ENCODE data around the gene CRTC2. TPM values are rescaled to one million over a fixed set of nuclear protein-coding genes. Genes with fewer than 3 reads are reported as not detected.

CRTC2 gene
- total and polyA plus RNA-seq, 9 of the 15 experiments (the other 6 are each of a cell fraction or from before 2014, with no cell fraction given): 2.7 to 26.4 (median 10.2) TPM

DNA sequence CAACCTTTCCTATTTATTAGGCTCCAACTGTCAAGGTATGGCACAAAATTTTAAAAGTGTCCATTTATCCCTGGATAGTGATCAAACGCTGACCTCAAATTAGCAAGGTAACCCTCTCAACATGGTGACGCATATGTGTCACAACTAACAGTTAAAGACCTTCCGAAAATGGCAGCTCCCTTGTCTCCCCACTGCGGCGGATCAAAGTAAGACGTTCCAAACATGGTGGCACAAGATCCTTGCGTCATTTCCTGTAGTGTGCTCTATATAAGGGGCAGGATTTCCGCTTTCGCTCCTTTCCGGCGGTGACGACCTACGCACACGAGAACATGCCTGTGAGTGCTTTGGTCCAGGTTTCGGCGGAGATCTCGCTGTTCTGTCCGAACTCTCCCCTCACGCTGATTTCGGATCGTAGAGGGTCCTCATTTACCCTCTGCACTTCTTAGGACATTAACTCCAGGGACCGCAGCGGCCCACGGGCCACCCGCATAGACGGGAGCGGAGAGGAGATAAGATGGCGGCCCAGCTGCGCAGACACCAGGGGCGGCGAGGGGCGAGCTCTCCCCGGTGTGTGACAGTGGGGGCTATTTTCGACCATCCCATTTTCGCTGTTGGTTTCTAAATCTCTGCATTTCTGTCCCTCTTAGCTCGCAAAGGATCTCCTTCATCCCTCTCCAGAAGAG lies 32.2 kb upstream of the CRTC2 start, which contains the start of gene RPS27 (continued):
- peak; percentile 96 for TF ChIP-seq ETV1 (tag; conservative IDR thresholded peaks at IDR 0.05; ENCODE audit: low read depth)
- no peak for TF ChIP-seq ZNF695 (CRISPR knock-in tag; IDR thresholded peaks at IDR 0.05)
- TF ChIP-seq ZNF24 (IDR thresholded peaks at IDR 0.05): no peak
- TF ChIP-seq, protein P1, sequence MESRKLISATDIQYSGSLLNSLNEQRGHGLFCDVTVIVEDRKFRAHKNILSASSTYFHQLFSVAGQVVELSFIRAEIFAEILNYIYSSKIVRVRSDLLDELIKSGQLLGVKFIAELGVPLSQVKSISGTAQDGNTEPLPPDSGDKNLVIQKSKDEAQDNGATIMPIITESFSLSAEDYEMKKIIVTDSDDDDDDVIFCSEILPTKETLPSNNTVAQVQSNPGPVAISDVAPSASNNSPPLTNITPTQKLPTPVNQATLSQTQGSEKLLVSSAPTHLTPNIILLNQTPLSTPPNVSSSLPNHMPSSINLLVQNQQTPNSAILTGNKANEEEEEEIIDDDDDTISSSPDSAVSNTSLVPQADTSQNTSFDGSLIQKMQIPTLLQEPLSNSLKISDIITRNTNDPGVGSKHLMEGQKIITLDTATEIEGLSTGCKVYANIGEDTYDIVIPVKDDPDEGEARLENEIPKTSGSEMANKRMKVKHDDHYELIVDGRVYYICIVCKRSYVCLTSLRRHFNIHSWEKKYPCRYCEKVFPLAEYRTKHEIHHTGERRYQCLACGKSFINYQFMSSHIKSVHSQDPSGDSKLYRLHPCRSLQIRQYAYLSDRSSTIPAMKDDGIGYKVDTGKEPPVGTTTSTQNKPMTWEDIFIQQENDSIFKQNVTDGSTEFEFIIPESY (CRISPR knock-in tag; IDR thresholded peaks at IDR 0.05): peak; percentile 30; the same call in 1 of the 2 replicates
- TF ChIP-seq ETS2 (tag; IDR thresholded peaks at IDR 0.05; ENCODE audit: borderline replicate concordance, poor library complexity, severe bottlenecking): no peak
- TF ChIP-seq SMARCA5 (IDR thresholded peaks at IDR 0.05): no peak
- TF ChIP-seq ZNF354B (CRISPR knock-in tag; IDR thresholded peaks at IDR 0.05): peak; percentile 29; the same call in 1 of the 2 replicates
- peak; percentile 55; the same call in 1 of the 2 replicates for TF ChIP-seq BCOR (IDR thresholded peaks at IDR 0.05)
- TF ChIP-seq RBM22 (IDR thresholded peaks at IDR 0.05; ENCODE audit: low read depth, low read length, poor library complexity, severe bottlenecking): no peak
- TF ChIP-seq ZZZ3 (IDR thresholded peaks at IDR 0.05): no peak
- no peak for TF ChIP-seq CBX5 (IDR thresholded peaks at IDR 0.05; ENCODE audit: borderline replicate concordance, low read depth)
- peak; percentile 67 for TF ChIP-seq NCOR1 (IDR thresholded peaks at IDR 0.05)
- TF ChIP-seq ADNP (tag; IDR thresholded peaks at IDR 0.05): no peak
- no peak; the same call in 1 of the 2 replicates for TF ChIP-seq ZNF143 (CRISPR knock-in tag; IDR thresholded peaks at IDR 0.05)
- TF ChIP-seq, protein P2, sequence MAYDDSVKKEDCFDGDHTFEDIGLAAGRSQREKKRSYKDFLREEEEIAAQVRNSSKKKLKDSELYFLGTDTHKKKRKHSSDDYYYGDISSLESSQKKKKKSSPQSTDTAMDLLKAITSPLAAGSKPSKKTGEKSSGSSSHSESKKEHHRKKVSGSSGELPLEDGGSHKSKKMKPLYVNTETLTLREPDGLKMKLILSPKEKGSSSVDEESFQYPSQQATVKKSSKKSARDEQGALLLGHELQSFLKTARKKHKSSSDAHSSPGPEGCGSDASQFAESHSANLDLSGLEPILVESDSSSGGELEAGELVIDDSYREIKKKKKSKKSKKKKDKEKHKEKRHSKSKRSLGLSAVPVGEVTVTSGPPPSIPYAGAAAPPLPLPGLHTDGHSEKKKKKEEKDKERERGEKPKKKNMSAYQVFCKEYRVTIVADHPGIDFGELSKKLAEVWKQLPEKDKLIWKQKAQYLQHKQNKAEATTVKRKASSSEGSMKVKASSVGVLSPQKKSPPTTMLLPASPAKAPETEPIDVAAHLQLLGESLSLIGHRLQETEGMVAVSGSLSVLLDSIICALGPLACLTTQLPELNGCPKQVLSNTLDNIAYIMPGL (CRISPR knock-in tag; IDR thresholded peaks at IDR 0.05): peak; percentile 84; the same call in 1 of the 2 replicates
- TF ChIP-seq MTF1 (CRISPR knock-in tag; IDR thresholded peaks at IDR 0.05; ENCODE audit: borderline replicate concordance): 0 out of 2 replicates have a peak, but pooled peaks have one; percentile 37
- no peak for TF ChIP-seq NFATC3 (IDR thresholded peaks at IDR 0.05)
- TF ChIP-seq CCAR2 (IDR thresholded peaks at IDR 0.05; ENCODE audit: low read depth, low read length): no peak
- no peak for TF ChIP-seq NR3C1 (CRISPR knock-in tag; IDR thresholded peaks at IDR 0.05)
- TF ChIP-seq, protein P3, sequence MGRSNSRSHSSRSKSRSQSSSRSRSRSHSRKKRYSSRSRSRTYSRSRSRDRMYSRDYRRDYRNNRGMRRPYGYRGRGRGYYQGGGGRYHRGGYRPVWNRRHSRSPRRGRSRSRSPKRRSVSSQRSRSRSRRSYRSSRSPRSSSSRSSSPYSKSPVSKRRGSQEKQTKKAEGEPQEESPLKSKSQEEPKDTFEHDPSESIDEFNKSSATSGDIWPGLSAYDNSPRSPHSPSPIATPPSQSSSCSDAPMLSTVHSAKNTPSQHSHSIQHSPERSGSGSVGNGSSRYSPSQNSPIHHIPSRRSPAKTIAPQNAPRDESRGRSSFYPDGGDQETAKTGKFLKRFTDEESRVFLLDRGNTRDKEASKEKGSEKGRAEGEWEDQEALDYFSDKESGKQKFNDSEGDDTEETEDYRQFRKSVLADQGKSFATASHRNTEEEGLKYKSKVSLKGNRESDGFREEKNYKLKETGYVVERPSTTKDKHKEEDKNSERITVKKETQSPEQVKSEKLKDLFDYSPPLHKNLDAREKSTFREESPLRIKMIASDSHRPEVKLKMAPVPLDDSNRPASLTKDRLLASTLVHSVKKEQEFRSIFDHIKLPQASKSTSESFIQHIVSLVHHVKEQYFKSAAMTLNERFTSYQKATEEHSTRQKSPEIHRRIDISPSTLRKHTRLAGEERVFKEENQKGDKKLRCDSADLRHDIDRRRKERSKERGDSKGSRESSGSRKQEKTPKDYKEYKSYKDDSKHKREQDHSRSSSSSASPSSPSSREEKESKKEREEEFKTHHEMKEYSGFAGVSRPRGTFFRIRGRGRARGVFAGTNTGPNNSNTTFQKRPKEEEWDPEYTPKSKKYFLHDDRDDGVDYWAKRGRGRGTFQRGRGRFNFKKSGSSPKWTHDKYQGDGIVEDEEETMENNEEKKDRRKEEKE (IDR thresholded peaks at IDR 0.05; ENCODE audit: borderline replicate concordance in 1 of 2, control insufficient read depth in 1 of 2, low read depth in 2 of 2, low read length in 1 of 2): 0 out of 4 replicates have a peak, but pooled peaks of 1 of the 2 experiments have one; percentile 22
- TF ChIP-seq, protein P4, sequence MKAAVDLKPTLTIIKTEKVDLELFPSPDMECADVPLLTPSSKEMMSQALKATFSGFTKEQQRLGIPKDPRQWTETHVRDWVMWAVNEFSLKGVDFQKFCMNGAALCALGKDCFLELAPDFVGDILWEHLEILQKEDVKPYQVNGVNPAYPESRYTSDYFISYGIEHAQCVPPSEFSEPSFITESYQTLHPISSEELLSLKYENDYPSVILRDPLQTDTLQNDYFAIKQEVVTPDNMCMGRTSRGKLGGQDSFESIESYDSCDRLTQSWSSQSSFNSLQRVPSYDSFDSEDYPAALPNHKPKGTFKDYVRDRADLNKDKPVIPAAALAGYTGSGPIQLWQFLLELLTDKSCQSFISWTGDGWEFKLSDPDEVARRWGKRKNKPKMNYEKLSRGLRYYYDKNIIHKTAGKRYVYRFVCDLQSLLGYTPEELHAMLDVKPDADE (conservative IDR thresholded peaks at IDR 0.05; ENCODE audit: control insufficient read depth, low read depth, low read length): peak; percentile 85

All from K562 (cell line).